CD4-positive, alpha-beta T cell (primary cell): ENCODE measurements around the gene ARMC9. TPM values are rescaled to one million over a fixed set of nuclear protein-coding genes. Genes with fewer than 3 reads are reported as not detected.

Source experiments
- ATAC-seq: fragments of 200-7000 bp; cut with Tn5 transposase; one replicate; pipeline ENCODE4 v1.10.0; 2022; ENCODE audit warnings: mild to moderate bottlenecking; ENCODE audit not compliant: poor library complexity
- CTCF ChIA-PET: fragments of 350-600 bp; sonication (Branson Sonifier 250); formaldehyde crosslinking; loops from one replicate; lab custom pipeline; 2021; ENCODE audit warnings: antibody characterized with exemption, inconsistent platforms; lab: Charles Lee
- POLR2A ChIA-PET: fragments of 350-600 bp; sonication (Branson Sonifier 250); formaldehyde crosslinking; loops from one replicate; lab custom pipeline; 2021; ENCODE audit warnings: antibody characterized with exemption, inconsistent platforms; lab: Charles Lee
- DNase-seq, 14 experiments: peaks; one replicate each; pipeline ENCODE4 v3.0.0-alpha.2; 2013 to 2020; ENCODE audit warnings: mixed read lengths in 2 of 14
- H3K27ac ChIP-seq, 2 donors: one replicate each; pipeline versions ENCODE4 v1.5.1 to v1.7.0; 2013; ENCODE audit warnings: low read length in 2 of 2, low read depth in 1 of 2, mild to moderate bottlenecking in 1 of 2
- H3K27me3 ChIP-seq, 2 experiments: 1 replicate in 1 of 2; 2 replicates in 1 of 2; pipeline versions ENCODE4 v1.6.1 to v1.7.0; 2013; ENCODE audit warnings: low read length in 2 of 2, control low read depth in 1 of 2, mild to moderate bottlenecking in 1 of 2, moderate library complexity in 1 of 2; ENCODE audit not compliant: insufficient read depth in 2 of 2, control insufficient read depth in 1 of 2
- H3K36me3 ChIP-seq: one replicate; pipeline ENCODE4 v1.6.1; 2013; ENCODE audit warnings: low read length, control low read depth; ENCODE audit not compliant: insufficient read depth
- H3K4me1 ChIP-seq: one replicate; pipeline ENCODE4 v1.6.1; 2013; ENCODE audit warnings: low read length, control low read depth; ENCODE audit not compliant: insufficient read depth
- H3K4me3 ChIP-seq: one replicate; pipeline ENCODE4 v1.5.1; 2013; ENCODE audit warnings: mild to moderate bottlenecking, low read length, moderate library complexity
- H3K9me3 ChIP-seq, 2 experiments: 1 replicate in 1 of 2; 2 replicates in 1 of 2; pipeline versions ENCODE4 v1.6.1 to v1.7.0; 2013; ENCODE audit warnings: low read length in 2 of 2, mild to moderate bottlenecking in 2 of 2, control low read depth in 1 of 2, moderate library complexity in 1 of 2; ENCODE audit not compliant: control insufficient read depth in 1 of 2, insufficient read depth in 1 of 2
- H3K27ac Mint-ChIP-seq: one replicate; pipeline ENCODE4 v1.8.0; 2020; ENCODE audit warnings: mixed read lengths
- H3K27me3 Mint-ChIP-seq: one replicate; pipeline ENCODE4 v1.8.0; 2021; ENCODE audit warnings: mixed read lengths
- H3K36me3 Mint-ChIP-seq: one replicate; pipeline ENCODE4 v1.8.0; 2021; ENCODE audit warnings: low read depth, mixed read lengths
- H3K4me1 Mint-ChIP-seq: one replicate; pipeline ENCODE4 v1.8.0; 2021; ENCODE audit warnings: low read depth, mixed read lengths
- H3K4me3 Mint-ChIP-seq: one replicate; pipeline ENCODE4 v1.8.0; 2020; ENCODE audit warnings: mild to moderate bottlenecking, mixed read lengths
- H3K9me3 Mint-ChIP-seq: one replicate; pipeline ENCODE4 v1.8.0; 2020; ENCODE audit warnings: mixed read lengths
- intact Hi-C, 2 experiments: fragments of 100-400 bp; cut with DNase I in 1 of 2; cut with micrococcal nuclease in 1 of 2; formaldehyde crosslinking; loops; one replicate each; pipeline versions ENCODE4 v1.15.1 to v1.9.0; 2023 to 2025; cut with DNase I, micrococcal nuclease
- total RNA-seq, 174 experiments: library from RNA in 2 of 174; stranded (reverse) in 2 of 174; gene quantifications; one replicate each; pipeline ENCODE4 v1.2.3 and lab custom pipeline; 2021 to 2026
- TF ChIP-seq, protein P1 (sequence below): fragments of 200-600 bp; IDR thresholded peaks from one replicate; pipeline ENCODE4 v1.8.0; 2022; ENCODE audit warnings: antibody characterized with exemption, mild to moderate bottlenecking

The ARMC9 gene
- total RNA-seq, 2 experiments from 2014 or later = 0.16 to 0.42 TPM

DNA sequence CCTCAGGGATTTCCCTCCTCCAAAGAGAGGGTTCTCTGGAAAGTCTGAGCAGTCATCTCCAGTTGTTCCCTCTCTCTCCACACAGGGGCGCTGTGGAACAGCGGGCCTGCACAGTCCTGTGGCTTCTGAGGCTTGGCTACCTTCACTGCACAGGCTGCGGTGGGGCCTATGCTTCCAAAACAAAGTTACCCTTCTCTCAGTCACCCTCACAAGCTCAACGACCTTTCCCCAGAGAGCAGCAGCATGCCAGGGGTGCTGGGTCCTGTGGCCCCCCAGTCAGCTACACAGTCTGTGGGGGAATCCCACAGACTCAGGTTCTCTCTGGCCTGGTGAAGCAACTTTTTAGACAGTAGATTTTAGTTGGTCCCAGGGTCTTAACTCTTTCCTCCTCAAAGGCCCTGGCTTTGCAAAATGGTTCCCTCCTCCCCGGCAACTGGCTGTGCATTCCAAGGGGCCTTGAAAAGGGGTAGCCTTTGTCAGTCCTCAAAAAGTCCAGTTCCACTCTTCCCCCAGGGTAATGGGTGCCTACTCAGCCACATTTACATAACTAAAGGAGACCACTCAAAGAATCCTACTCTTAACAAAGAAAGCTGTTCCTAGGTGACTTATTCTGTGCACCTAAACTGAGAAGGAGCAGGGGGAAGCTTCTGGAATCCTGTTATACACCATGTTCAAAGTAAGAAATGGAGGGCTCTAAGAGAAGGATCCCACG lies 212.0 kb downstream of the ARMC9 start:
- H3K36me3 ChIP-seq = no peaks in the 10 kb centered on the region
- TF ChIP-seq, protein P1, sequence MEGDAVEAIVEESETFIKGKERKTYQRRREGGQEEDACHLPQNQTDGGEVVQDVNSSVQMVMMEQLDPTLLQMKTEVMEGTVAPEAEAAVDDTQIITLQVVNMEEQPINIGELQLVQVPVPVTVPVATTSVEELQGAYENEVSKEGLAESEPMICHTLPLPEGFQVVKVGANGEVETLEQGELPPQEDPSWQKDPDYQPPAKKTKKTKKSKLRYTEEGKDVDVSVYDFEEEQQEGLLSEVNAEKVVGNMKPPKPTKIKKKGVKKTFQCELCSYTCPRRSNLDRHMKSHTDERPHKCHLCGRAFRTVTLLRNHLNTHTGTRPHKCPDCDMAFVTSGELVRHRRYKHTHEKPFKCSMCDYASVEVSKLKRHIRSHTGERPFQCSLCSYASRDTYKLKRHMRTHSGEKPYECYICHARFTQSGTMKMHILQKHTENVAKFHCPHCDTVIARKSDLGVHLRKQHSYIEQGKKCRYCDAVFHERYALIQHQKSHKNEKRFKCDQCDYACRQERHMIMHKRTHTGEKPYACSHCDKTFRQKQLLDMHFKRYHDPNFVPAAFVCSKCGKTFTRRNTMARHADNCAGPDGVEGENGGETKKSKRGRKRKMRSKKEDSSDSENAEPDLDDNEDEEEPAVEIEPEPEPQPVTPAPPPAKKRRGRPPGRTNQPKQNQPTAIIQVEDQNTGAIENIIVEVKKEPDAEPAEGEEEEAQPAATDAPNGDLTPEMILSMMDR = no peak
- Mint-ChIP-seq H3K27ac (no peak overlapping the region), H3K27me3 (peaks cover 34% of the 10 kb centered on the region), H3K4me3 (no peak overlapping the region), H3K4me1 (peaks cover 17% of the 10 kb centered on the region), H3K9me3 (no peaks in the 10 kb centered on the region), H3K36me3 (no peaks in the 10 kb centered on the region)
- no peak overlapping the region for H3K27ac ChIP-seq
- DNase-seq = no peak
- POLR2A ChIA-PET = no interaction called here
- intact Hi-C loops = loop anchor here (5.0 to 10.0 kb wide), 2 partner anchors 308 to 1066 kb away; no protein-coding TSS in a partner anchor
- H3K4me3 ChIP-seq = no peak overlapping the region
- CTCF ChIA-PET = no interaction called here
- H3K4me1 ChIP-seq = peaks cover 12% of the 10 kb centered on the region
- H3K9me3 ChIP-seq = peaks cover 10 to 13% of the 10 kb centered on the region in 2 experiments
- peaks cover 33 to 37% of the 10 kb centered on the region in 2 experiments for H3K27me3 ChIP-seq
- no peak for ATAC-seq

DNA sequence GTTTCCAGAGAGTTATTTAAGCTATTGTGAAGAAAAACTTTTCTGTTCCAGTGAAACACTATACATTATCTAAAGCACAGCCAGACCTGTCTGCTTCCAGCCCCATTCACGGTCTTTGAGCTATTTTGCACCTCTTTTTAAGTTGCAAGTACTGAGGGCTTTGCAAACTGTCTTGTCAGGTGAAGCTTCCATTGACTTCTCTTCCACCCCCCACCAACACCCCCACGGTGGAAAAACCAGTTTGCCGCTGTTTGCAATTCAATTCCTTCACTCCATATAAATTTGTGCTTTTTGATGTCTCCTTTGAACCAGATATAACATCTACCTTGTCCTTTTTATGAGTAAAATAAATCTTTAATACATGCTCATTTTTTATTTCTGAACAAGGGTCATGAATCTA lies 212.8 kb downstream of the ARMC9 start:
- H3K4me3 ChIP-seq = no peak overlapping the region
- ChIA-PET CTCF (no interaction called here), POLR2A (interaction anchor here (1.0 kb wide), 1 partner anchor 9 kb away, joined by 3 read pairs; no protein-coding TSS in a partner anchor)
- peaks cover 37 to 38% of the 10 kb centered on the region in 2 experiments for H3K27me3 ChIP-seq
- Mint-ChIP-seq H3K4me1 (peaks cover 9% of the 10 kb centered on the region), H3K4me3 (peak overlapping the region; percentile 80), H3K27me3 (peaks cover 41% of the 10 kb centered on the region), H3K27ac (no peak overlapping the region), H3K9me3 (no peaks in the 10 kb centered on the region), H3K36me3 (no peaks in the 10 kb centered on the region)
- ATAC-seq (no peak), DNase-seq (no peak)
- peaks cover 6% of the 10 kb centered on the region for H3K4me1 ChIP-seq
- no peak overlapping the region for H3K27ac ChIP-seq
- H3K9me3 ChIP-seq = peaks cover 10 to 13% of the 10 kb centered on the region in 2 experiments
- no peaks in the 10 kb centered on the region for H3K36me3 ChIP-seq
- intact Hi-C loops = loop anchor here (5.0 to 10.0 kb wide), 2 partner anchors 309 to 1066 kb away; no protein-coding TSS in a partner anchor
- TF ChIP-seq, protein P1 = no peak

DNA sequence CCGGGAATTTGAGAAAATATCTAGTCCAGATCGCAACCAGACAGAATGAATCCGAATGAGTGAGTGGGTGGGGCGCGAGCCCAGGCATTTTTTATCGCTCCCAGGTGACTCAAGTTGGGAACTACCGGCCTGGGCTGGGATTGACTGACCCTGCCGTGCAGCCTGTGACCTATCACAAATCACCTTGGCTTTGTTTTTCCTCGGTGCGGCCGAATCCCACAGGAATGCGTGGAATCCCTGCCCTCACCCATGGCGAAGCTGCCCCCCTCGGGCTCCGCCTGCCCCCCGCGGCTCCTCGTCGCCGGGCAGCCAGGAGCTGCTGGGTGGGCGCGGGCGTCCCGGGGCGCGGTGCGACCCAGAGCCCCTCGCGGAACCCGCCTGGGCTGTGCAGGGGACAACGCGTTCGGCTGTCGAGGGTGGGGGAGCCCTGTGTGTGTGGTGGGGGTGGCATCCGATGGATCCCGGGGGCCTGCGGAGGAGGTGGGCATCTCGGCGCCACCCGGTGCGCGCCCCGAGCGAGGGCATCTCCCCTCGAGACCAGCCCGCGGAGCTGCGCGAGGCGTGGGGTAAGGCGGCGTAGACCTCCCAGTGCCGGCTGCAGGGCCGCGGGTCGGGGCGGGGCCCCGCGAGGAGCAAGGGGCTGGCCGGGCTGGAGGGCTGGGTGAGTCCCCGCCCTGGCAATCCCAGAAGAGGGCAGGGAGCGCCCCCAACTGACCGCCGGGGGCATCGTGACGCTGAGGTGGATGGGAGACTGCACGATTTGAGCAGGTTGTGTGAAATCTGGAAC lies 213.6 kb downstream of the ARMC9 start:
- TF ChIP-seq, protein P1 = peak; percentile 44
- Histone ChIP-seq H3K4me3 (no peak overlapping the region), H3K36me3 (no peaks in the 10 kb centered on the region), H3K9me3 (peaks cover 10 to 13% of the 10 kb centered on the region in 2 experiments), H3K27ac (no peak overlapping the region), H3K27me3 (peaks cover 37 to 38% of the 10 kb centered on the region in 2 experiments), H3K4me1 (peaks cover 6% of the 10 kb centered on the region)
- POLR2A ChIA-PET = interaction anchor here (0.9 to 1.0 kb wide), 2 partner anchors 8 to 40 kb away, joined by 3 read pairs; no protein-coding TSS in a partner anchor
- H3K27me3 Mint-ChIP-seq = peaks cover 41% of the 10 kb centered on the region
- no peak overlapping the region for H3K27ac Mint-ChIP-seq
- CTCF ChIA-PET = interaction anchor here (0.6 to 1.0 kb wide), 2 partner anchors 210 to 338 kb away, joined by 3 read pairs; no protein-coding TSS in a partner anchor
- H3K4me1 Mint-ChIP-seq = peaks cover 1% of the 10 kb centered on the region
- ATAC-seq (peak; percentile 94), DNase-seq (peak in 13 of 14 experiments; percentile 11 to 69 (median 58))
- intact Hi-C loops = loop anchor here (5.0 to 10.0 kb wide), 2 partner anchors 310 to 1067 kb away; no protein-coding TSS in a partner anchor
- no peaks in the 10 kb centered on the region for H3K36me3 Mint-ChIP-seq
- peak overlapping the region; percentile 80 for H3K4me3 Mint-ChIP-seq
- no peaks in the 10 kb centered on the region for H3K9me3 Mint-ChIP-seq
